ENCODE results near the gene NOP14.
"Not testable (repeated sequence)": the region's sequence is repeated elsewhere in the genome, so short reads cannot be mapped to it uniquely, and the experiment has no call there.

Gene NOP14

GRCh38 chr4:2925496-2925895, 37.7 kb downstream of the NOP14 start:
- TF ChIP-seq POLR2A (IDR thresholded peaks at IDR 0.05; ENCODE audit: low read depth, low read length) (no peak), TAF1 (IDR thresholded peaks at IDR 0.05; ENCODE audit: borderline replicate concordance, low read depth, low read length) (no peak), POLR2AphosphoS5 (IDR thresholded peaks at IDR 0.05; ENCODE audit: low read depth, low read length) (no peak)
- DNase-seq (ENCODE audit: insufficient read length): no peak
- FAIRE-seq: no peak

- DNase-seq (ENCODE audit: insufficient read length) (no peak), FAIRE-seq (no peak)
Measured at GRCh38 chr4:2924765-2925301, 38.4 kb downstream of the NOP14 start.

GRCh38 chr4:2924286-2924685, 38.9 kb downstream of the NOP14 start:
- DNase-seq (ENCODE audit: insufficient read length): no peak
- no peak for FAIRE-seq
- TF ChIP-seq POLR2A (IDR thresholded peaks at IDR 0.05; ENCODE audit: low read depth, low read length) (no peak), POLR2AphosphoS5 (IDR thresholded peaks at IDR 0.05; ENCODE audit: low read depth, low read length) (no peak), TAF1 (IDR thresholded peaks at IDR 0.05; ENCODE audit: borderline replicate concordance, low read depth, low read length) (no peak)

More at GRCh38 chr4:2924765-2925301, 38.4 kb downstream of the NOP14 start:
- no peak for TF ChIP-seq POLR2A (IDR thresholded peaks at IDR 0.05; ENCODE audit: low read depth, low read length)
- no peak for TF ChIP-seq POLR2AphosphoS5 (IDR thresholded peaks at IDR 0.05; ENCODE audit: low read depth, low read length)
- no peak for TF ChIP-seq TAF1 (IDR thresholded peaks at IDR 0.05; ENCODE audit: borderline replicate concordance, low read depth, low read length)

GRCh38 chr4:2923668-2924173, 39.5 kb downstream of the NOP14 start:
- FAIRE-seq (no peak), DNase-seq (ENCODE audit: insufficient read length) (no peak)
- TF ChIP-seq POLR2A (IDR thresholded peaks at IDR 0.05; ENCODE audit: low read depth, low read length) (no peak), POLR2AphosphoS5 (IDR thresholded peaks at IDR 0.05; ENCODE audit: low read depth, low read length) (no peak), TAF1 (IDR thresholded peaks at IDR 0.05; ENCODE audit: borderline replicate concordance, low read depth, low read length) (no peak)

GRCh38 chr4:2923141-2923551, 40.1 kb downstream of the NOP14 start:
- DNase-seq (ENCODE audit: insufficient read length) (no peak), FAIRE-seq (no peak)
- TF ChIP-seq TAF1 (IDR thresholded peaks at IDR 0.05; ENCODE audit: borderline replicate concordance, low read depth, low read length): no peak
- TF ChIP-seq POLR2AphosphoS5 (IDR thresholded peaks at IDR 0.05; ENCODE audit: low read depth, low read length): no peak
- TF ChIP-seq POLR2A (IDR thresholded peaks at IDR 0.05; ENCODE audit: low read depth, low read length): no peak

- not testable (repeated sequence) for FAIRE-seq
Measured at GRCh38 chr4:2922453-2923101, 40.6 kb downstream of the NOP14 start.

GRCh38 chr4:2918714-2919113, 44.5 kb downstream of the NOP14 start:
- FAIRE-seq: not testable (repeated sequence)

More at GRCh38 chr4:2922453-2923101, 40.6 kb downstream of the NOP14 start:
- not testable (repeated sequence) for DNase-seq (ENCODE audit: insufficient read length)

GRCh38 chr4:2918300-2918699, 44.9 kb downstream of the NOP14 start:
- not testable (repeated sequence) for FAIRE-seq; DNase-seq (ENCODE audit: insufficient read length)

More at GRCh38 chr4:2918714-2919113, 44.5 kb downstream of the NOP14 start:
- not testable (repeated sequence) for DNase-seq (ENCODE audit: insufficient read length)

GRCh38 chr4:2916696-2917095, 46.5 kb downstream of the NOP14 start:
- FAIRE-seq; DNase-seq (ENCODE audit: insufficient read length): not testable (repeated sequence)

GRCh38 chr4:2915789-2916188, 47.4 kb downstream of the NOP14 start:
- no peak for FAIRE-seq
- TF ChIP-seq POLR2A (IDR thresholded peaks at IDR 0.05; ENCODE audit: low read depth, low read length) (no peak), TAF1 (IDR thresholded peaks at IDR 0.05; ENCODE audit: borderline replicate concordance, low read depth, low read length) (no peak), POLR2AphosphoS5 (IDR thresholded peaks at IDR 0.05; ENCODE audit: low read depth, low read length) (no peak)
- no peak for DNase-seq (ENCODE audit: insufficient read length)

- DNase-seq (ENCODE audit: insufficient read length): no peak
- TF ChIP-seq POLR2AphosphoS5 (IDR thresholded peaks at IDR 0.05; ENCODE audit: low read depth, low read length): no peak
- TF ChIP-seq TAF1 (IDR thresholded peaks at IDR 0.05; ENCODE audit: borderline replicate concordance, low read depth, low read length): no peak
- TF ChIP-seq POLR2A (IDR thresholded peaks at IDR 0.05; ENCODE audit: low read depth, low read length): no peak
- FAIRE-seq: no peak
Measured at GRCh38 chr4:2914256-2915126, 48.7 kb downstream of the NOP14 start.

- DNase-seq (ENCODE audit: insufficient read length) (no peak), FAIRE-seq (no peak)
- TF ChIP-seq POLR2AphosphoS5 (IDR thresholded peaks at IDR 0.05; ENCODE audit: low read depth, low read length) (no peak), POLR2A (IDR thresholded peaks at IDR 0.05; ENCODE audit: low read depth, low read length) (no peak), TAF1 (IDR thresholded peaks at IDR 0.05; ENCODE audit: borderline replicate concordance, low read depth, low read length) (no peak)
Measured at GRCh38 chr4:2913168-2913567, 50.0 kb downstream of the NOP14 start.

All from GM12892 (cell line).